Measurements from ENCODE around the gene ETV3L.

Gene ETV3L

DNA sequence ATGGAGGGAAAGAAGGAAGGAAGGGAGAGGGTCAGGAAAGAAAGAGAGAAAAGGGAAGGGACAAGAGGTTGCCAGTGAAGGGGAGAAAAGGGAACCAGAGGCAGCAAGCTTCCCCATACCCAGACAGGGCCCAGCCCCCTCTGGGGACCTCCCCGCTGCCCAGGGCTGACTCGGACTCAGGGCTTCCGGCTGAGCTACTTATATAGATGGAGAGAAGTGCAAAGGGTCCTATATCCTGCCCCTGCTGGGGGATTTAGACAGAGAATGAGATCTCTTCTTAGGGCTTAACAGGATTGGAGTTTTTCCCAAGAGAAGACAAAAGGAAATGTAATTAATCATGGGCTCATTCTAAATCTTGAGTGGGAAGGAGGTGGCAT lies at the start of gene ETV3L:
ETV3L (minus strand) TSS at position 176 of the 377 bp plus-strand sequence. CDS start 285 bp downstream, outside the sequence.
- no peak for FAIRE-seq

DNA sequence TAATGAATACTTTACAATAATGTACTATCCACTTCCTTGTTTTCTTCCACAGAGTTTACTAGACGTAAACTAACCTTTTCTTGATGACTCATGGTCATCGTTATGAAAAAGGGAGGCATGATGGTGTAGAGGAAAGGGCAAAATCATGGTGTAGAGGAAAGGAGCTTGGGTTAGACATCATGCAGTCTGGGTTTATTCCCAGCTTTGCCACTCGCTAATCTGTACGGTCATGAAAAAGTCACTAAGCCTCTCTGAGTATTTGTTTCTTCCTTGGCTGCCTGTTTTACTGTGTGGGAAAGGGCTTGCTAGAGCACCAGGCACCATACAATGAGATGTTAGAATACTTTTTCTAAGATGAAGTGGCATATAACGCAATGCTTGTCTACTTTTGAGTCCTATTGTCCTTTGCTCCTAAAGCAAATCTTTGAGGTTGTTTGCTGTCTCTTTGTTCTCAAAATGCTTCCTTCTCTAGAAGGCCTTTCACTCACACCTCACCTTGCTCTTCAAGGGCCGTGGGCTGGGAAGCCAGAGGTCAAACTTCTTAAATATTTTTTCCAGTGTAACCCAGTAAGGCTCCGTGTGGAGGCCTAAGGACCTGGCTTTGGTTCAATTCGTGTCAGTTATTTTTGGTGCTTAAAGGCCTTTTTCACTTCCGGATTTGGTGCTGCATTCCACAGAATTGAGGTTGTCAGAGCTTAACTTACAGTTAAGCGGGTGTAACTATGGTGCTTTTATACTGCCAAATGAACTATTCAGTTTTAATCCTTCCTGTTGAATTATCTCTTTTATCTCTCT lies 48.5 kb upstream of the ETV3L start:
- no peak for FAIRE-seq

DNA sequence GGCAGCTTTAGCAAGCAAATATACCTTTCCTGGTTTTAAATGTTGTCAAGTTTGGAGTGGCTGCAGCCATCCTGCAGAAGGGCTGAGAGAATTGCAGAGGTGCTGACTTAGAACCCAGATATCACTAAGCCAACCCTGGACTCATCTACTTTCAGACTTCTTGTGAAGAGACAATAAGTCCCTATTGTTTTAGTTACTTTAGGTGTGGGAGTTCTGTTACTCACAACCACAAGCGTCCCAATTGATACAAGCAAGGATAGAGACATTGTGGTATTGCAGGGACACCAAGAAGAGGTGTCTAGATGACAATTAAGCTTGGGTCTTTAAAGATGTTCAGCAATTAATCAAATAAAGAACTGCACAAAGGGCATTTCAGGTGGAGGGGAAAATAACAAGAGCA lies 47.4 kb upstream of the ETV3L start:
- FAIRE-seq, result no peak

DNA sequence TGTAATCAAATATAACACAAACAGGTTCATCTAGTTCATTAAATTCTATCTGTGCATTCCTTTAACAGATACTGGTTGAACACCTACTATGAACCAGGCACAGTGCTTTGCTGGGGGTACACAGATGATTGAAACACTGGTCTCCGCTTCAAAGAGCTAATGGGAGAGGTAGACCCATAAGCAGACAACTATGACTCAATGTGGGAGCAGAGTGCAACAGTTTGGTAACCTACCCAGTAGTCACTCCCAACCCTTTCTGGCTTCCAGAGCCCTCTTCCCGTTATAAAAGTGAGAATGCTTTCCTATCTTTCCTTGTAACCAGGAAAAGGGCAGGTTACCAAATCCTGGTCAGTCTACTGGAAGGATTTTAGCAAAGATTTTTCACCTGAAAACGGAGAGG lies 46.6 kb upstream of the ETV3L start:
- FAIRE-seq, result no peak

DNA sequence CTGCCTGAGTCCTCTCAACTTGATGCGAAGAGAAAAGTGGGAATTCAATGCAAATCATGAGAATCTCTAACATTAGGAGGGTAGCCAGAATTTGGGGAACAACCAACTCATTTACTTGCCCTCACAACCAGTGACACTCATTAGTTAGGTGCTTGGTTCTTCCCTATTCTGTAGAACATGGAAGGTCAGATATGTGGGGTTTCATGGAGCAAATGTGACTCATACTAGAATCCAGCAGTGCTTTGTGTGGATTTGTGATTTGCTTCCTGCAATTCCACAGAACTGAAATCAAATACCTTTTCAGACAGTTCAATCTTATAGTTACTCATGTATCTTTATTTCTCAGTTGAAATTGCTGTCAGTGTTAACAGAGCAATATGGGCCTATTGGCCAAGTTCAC lies 45.5 kb upstream of the ETV3L start:
- FAIRE-seq, result no peak

DNA sequence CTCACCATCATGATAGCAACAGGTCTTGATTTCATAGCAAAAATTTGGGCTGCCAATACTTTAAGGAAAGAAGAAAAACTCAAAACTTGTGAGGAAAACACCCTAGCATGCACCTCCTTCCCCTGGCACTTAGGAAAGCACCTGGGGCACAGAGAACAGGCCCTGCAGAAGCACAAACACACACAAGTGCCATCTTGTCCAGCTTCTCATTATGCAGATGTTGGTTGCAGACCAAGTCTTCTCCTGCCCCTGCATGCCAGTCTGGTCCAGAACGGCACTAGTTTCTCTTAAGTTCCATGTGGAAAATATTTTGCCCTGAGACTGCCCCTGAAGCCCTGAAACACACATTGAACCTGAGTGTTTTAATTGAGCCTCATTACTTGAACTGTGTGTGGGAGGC lies 44.9 kb upstream of the ETV3L start:
- FAIRE-seq, result no peak

DNA sequence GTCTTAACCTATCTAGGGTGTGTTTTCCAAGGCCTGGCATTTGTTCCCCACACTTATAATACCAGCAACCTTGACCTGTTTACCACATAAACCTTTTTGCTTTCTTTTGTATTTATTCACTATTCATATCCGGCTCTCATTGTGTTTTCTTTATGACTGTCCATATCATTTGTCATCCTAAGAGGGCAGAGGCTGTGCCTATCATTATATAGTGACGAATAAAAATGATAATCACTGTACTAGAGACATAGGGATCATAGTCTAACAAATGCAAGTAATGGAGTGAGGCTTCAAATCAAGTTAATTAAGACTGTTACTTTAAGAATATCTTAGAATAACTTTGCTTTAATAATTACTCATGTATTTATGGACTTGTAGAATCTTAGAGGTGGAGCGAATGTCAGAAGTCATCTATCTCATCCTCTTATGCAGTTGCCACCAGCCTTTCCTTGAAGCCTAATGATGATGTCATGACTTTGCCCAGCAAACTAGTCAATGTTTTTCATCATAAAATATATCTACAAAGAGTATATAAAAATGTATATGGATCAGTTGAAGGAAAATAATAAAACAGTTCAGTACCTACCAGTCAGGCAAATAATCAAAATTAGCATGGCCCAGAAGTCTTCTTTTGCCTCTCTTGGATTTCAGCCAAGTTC lies 43.3 kb upstream of the ETV3L start:
- no peak for FAIRE-seq

DNA sequence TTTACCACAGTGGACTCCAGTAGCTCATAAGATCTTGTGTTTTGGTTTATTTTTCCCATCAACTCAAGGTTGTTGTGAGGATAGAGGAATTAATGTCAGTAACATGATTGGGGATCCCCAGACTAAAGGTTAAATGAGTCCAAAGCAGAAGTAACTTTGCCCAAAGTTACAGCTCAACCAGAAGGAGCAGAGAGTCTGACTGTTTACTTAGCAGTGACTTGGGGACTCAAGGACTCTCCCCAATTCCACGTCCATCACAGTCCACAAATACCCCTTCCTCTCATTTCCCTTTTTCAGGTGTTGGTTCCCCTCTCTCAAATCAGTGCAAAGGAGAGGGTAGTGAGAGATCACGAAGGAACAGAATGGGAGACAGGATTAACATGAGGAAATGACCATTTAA lies 42.6 kb upstream of the ETV3L start:
- no peak for FAIRE-seq

DNA sequence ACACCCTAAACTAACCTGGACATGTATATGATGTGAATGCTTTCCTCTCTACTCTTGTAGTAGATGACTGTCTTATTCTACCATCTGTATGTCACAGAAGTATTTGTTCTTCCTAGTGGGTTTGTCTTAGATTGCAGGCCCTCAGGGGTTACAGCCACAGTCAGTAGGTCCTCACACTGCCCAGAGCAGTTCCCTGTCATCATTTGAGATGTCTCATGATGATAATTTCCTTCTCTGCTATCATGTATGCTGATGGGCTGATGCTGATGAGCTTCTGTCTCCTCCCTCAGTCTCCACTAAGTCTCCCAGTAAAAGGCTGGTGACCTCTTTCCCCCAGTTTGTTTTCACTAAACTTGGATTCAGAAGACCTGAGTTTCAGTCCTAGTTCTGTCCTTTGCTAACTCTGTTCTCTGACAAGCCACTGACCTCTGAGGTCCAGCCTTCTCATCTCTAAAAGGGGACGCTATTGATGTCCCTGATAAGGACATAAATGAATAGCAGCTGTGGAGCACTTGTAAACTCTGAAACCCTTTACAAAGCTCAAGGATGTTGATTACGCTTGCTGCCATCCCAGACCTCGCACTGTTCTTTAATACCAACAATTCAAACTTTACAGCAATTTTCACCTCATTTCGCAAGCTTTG lies 41.7 kb upstream of the ETV3L start:
- FAIRE-seq, result no peak

DNA sequence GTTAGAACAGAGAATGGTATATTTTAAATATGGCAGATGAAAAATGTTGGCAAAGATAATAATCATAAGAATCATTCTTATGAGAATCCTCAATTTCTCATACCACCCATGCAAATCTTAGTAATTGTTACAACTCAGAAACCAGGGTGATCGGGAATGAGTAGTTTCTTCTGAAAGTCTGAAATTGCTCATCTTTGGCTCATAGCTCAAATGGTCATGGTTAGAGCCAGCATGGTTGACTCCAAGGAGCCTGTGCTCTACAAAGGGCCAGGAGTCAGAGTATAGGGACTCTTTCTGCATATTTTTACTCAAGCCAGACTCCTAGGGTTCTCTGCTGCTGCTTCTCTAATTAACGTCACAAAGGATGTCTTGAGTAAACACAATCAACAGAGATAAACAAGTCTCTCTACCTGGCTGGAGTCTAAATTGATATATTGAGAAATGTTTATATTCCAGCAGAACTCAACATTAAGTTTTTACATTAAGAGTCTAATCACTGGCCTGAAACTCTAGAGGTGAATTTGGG lies 40.5 kb upstream of the ETV3L start:
- no peak for FAIRE-seq

DNA sequence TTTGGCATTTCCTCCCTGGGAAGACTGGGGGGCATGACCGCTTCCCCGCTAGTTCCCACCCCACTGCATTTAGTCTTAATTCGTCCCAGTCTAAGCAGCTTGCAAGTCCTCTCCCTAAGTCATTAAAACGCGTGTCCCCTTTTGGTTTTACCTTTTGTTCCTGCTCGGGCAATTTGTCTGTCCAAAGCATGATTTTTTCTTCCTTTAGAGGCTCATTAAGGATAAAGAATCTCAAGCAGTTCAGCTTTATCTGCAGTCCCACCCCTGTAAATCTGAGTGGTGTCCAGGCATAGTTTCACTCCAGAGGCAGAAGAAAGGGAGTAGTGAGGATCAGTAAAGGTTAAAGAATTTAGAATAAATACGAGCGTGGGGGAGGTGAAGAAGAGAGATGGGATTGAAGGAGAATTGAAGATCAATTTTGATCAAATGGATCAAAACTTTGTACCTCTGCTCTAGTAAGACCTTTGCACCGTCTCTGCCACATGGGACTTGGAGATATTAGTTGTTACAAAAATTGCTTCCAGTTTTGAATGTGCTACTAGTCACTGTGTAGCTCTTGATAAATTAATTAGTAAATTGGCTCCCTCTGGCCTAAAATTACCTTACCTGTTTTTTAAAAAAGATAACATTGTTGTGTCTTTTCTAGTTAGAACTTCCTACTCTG lies 39.6 kb upstream of the ETV3L start:
- no peak for FAIRE-seq

DNA sequence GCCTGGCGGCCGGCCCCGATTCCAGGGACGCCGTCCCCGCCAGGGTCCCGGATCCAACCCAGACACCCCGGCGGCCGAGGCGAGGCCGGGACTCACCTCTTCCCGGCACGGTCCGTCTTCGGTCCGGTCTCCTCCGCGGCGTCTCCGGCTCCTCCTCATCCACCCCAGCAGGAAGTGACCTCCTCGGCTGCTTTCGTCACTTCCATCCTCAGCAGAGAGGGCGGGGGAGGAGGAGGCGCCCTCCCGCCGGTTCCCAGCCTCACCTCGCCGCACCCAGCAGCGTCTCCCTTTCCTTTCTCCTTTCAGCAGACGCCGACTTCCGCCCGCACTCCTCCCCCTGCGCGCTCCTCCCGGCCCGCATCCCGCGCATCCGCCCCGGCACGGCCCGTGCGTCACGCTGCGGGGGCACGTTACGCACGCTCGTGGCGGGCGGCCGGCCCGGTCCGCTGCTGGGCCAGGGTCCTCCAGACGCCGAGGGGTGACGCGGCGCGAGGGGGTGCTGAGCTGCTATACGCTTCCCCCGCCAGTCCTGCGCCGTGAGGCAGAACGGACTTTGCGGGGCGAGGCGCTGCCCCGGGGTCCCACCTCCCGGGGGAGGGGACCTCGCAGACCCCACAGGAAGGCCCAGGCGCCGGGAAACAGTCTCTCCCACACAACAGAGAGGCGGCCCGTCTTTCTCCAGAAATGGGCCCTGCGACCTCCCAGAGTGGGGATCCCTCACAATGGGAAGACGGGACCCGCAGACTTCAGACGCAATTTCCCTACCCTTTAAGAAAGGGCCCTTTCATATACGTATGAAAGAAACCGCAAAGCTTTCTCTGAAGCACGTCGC lies 38.8 kb upstream of the ETV3L start, which contains the start of gene ETV3:
ETV3 (minus strand) TSS at position 176 of the 832 bp plus-strand sequence. CDS start 2,043 bp downstream, outside the sequence.
- FAIRE-seq, result no peak

DNA sequence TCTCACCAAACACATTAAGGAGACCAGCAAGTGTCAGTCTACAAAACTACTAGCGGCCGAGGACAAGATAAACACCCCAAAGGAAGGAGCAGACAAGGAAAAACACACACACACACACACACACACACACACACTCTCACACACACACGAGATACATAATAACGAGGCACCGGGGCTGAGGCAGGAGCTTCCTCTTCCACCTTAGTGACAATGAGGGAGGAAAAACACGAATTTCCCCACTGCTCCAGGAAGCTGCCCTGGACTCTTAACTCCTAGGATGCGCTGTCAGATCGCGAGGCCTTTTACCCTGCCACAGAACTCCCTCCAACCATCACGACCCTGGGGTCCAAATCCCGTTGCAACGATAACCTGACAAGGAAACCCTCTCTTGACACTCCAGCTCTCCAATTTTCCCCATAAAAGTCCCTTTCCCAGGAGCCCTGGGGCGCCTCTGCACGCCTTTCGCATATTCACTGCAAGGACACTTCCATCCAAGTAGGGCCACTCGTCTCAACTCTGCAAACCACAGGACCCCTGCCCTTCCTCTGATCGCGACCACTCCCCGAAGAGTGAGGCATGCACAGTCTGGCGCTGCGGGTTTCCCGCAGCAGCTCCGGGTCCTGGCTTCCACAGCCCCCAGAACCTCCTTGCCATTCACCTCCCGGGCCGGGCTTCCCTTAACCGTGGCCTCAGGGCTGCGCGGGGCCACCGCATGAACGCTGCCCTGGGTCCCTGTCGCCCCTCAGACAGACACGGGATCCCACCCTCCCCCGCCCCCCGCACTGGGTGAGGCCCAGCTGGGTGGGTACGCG lies 38.0 kb upstream of the ETV3L start:
- FAIRE-seq, result no peak

DNA sequence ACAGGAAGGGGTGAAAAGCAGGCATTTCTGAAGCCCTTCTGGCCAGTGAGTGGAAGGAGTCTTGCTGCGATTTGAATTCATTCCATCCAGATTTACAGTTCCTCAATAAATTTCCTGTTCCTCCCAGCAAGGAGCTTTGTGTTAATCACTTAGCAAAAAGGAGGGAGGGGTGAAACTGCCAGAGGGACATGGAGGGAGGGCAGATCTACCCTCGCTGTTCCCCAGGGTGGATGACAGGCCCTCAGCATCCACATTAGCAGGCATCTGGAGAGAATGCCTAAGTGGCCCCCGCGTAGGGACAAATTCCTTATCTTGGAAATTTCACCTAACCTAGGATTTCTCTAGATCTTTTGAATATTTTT lies 37.4 kb upstream of the ETV3L start:
- no peak for FAIRE-seq

DNA sequence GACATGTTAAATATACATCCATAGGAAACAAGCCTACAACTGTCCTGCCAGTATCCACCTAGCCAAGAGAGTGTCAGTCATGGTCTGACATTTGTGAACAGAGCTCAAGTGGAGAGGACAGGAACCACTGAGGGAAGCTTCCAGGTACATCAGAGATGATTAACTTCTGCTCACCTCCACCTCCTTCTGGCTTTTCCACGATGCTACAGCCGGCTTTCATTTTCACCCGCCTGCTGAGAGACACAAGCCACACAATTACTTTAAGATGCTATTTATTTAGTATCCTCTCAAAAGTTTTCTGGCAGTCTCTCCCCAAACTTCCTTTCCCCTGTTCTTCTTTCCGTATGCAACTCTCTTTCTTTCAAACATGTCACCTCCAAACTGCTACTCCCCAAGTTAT lies 36.5 kb upstream of the ETV3L start:
- FAIRE-seq, result no peak

DNA sequence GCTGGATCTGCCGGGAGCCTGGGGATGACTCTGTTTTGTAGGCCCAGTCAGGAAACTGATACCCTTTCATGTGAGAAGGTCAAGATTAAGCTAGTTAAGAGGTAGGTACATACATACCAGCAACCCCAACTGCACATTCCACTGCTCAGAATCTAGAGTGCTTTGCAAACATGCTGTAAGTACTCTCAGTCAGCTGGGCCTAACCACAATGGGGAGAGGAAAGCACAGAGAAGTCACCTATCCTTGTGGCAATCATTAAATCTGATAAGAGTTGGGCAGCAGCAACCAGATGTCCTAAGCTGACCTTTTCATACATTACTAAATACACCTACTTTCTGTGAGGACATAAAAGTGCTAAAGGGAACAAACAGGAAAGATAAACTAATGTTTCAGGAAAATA lies 36.0 kb upstream of the ETV3L start:
- no peak for FAIRE-seq

DNA sequence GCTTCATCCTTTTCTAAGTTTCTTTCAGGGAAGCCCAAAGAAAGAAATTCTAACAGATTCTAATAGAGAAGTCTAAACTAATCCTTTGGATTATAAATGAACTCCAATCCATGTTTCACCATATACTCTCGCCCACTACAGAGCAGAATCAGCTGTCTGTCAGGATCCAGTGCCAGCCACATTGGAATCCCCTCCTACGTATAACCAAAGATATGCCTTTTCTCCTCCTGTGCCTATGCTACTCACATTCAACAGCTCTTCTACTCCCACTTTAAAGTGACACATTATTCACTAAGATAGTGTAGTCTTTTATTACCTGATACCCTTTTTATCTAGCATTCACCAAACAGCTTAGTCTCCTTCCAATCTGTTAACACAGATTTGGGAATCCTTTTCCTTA lies 35.5 kb upstream of the ETV3L start:
- FAIRE-seq, result no peak

DNA sequence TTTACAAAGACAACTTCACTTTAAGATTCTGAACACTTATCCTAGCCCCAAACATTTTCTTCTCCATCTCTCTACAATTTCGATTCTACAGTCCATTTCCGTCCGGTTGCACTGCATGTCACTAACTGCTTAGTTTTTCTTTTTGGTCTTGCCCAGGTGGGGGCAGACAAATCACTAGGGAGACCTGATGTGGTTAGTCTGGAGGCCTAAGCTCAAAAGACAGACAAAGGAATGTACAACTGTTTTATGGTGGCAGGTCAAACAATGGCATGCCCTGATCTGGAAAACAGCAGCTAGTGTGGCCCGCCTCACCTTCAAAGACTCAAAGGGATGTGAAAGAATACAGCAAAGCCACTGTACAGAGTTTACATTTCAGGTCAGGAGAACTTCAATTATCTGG lies 34.8 kb upstream of the ETV3L start:
- FAIRE-seq, result no peak

DNA sequence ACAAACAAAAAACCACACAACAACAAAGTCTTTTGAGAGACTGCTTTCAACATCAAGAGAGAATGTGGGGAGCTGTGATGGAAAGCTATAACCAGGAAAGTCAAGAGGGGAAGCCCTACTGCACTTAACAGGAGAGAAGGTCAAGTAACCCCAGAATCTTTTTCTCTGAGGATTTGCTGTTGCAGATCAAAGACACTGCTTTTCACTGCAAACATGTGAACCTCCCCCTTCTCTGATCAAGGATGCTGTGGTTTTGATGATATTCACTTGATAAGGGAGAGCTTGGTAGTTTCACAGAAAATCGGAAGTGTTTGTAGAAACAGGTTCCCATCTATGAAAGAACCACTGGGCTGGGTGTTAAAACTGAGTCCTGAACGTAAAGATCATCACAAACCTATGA lies 33.8 kb upstream of the ETV3L start:
- FAIRE-seq, result no peak

DNA sequence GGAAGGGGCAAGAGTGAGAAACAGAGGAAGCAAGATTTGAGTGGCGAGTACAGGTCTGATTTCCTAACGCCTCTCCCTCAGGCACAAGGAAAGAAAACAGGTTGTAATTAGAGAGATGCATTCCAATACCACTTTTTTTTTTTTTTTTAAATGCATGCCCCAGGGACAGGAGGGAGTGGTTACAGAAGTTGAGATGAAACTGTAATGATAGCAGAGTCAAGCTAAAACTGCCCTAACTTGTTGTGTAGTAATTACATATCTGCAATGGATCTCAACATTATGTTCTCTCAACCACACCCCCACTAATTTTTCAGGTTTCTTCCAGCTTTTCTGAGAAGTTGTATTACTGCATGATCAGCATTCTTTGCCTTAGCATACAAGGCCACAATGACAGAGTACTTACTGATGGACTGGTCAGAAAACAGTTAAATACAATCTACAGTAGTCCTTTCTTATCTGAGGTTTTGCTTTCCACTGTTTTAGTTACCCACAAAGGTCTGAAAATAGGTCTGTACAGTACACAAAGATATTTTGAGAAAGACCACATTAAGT lies 33.1 kb upstream of the ETV3L start:
- no peak for FAIRE-seq

DNA sequence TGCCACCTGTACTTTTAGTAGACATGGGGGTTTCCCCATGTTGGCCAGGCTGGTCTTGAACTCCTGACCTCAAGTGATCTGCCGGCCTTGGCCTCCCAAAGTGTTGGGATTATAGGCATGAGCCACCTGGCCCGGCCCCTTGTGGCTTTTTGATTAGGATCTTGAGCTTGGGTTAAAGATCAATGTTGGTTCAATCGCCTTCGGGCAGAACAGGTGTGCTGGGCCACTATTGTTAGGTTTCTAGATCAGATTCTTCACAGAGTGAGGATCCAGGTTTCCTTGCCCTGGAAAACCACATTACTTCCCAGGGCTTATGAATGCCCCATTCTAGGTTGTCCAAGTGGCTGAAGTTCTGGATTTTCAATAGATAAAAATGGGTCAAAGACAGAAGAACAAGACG lies 32.5 kb upstream of the ETV3L start:
- no peak for FAIRE-seq

Measured in G401.6 (cell line).